Astrocyte (in vitro differentiated cells and primary cell): ENCODE measurements around the gene CD44. TPM values are rescaled to one million over a fixed set of nuclear protein-coding genes. Genes with fewer than 3 reads are reported as not detected.

Experiments used
- DNase-seq: peaks from one replicate; pipeline ENCODE4 v3.0.0-alpha.2; 2010; ENCODE audit warnings: low read depth
- FAIRE-seq: peaks from 2 replicates; lab custom pipeline; 2011; peaks lifted over from hg19 to GRCh38; lab: Jason Lieb, UNC
- H2AFZ ChIP-seq: 2 replicates; pipeline ENCODE4 v1.6.0; 2012; ENCODE audit warnings: low read depth, low read length, inconsistent platforms
- H3K27ac ChIP-seq: 2 replicates; pipeline ENCODE4 v1.5.1; 2011; ENCODE audit warnings: low read depth, low read length, inconsistent platforms
- H3K27me3 ChIP-seq: 2 replicates; pipeline ENCODE4 v1.6.0; 2011; ENCODE audit warnings: low read length, inconsistent platforms; ENCODE audit not compliant: insufficient read depth
- H3K36me3 ChIP-seq: 2 replicates; pipeline ENCODE4 v1.5.1; 2011; ENCODE audit warnings: low read length, inconsistent platforms; ENCODE audit not compliant: insufficient read depth
- H3K4me1 ChIP-seq: 2 replicates; pipeline ENCODE4 v1.5.1; 2011; ENCODE audit warnings: low read length, inconsistent platforms; ENCODE audit not compliant: insufficient read depth
- H3K4me2 ChIP-seq: 2 replicates; pipeline ENCODE4 v1.6.0; 2012; ENCODE audit warnings: low read length, inconsistent platforms
- H3K4me3 ChIP-seq: 2 replicates; pipeline ENCODE4 v1.5.1; 2011; ENCODE audit warnings: low read depth, mild to moderate bottlenecking, low read length, inconsistent platforms; ENCODE audit not compliant: insufficient read depth
- H3K79me2 ChIP-seq: 2 replicates; pipeline ENCODE4 v1.6.0; 2012; ENCODE audit warnings: mild to moderate bottlenecking, low read length, inconsistent platforms; ENCODE audit not compliant: insufficient read depth
- H3K9ac ChIP-seq: 2 replicates; pipeline ENCODE4 v1.6.0; 2012; ENCODE audit warnings: mild to moderate bottlenecking, low read length, inconsistent platforms
- H3K9me3 ChIP-seq: 2 replicates; pipeline ENCODE4 v1.5.1; 2012; ENCODE audit warnings: low read depth, mild to moderate bottlenecking, low read length, inconsistent platforms; ENCODE audit not compliant: insufficient read depth
- H4K20me1 ChIP-seq: 2 replicates; pipeline ENCODE4 v1.6.0; 2012; ENCODE audit warnings: low read length, inconsistent platforms; ENCODE audit not compliant: insufficient read depth
- H3K27ac Mint-ChIP-seq: one replicate; pipeline ENCODE4 v1.8.0; 2021; ENCODE audit warnings: mild to moderate bottlenecking, mixed read lengths; ENCODE audit not compliant: unreplicated experiment
- H3K27me3 Mint-ChIP-seq: one replicate; pipeline ENCODE4 v1.8.0; 2021; ENCODE audit warnings: low read depth, mixed read lengths; ENCODE audit not compliant: unreplicated experiment
- H3K36me3 Mint-ChIP-seq: one replicate; pipeline ENCODE4 v1.8.0; 2021; ENCODE audit warnings: low read depth, mixed read lengths; ENCODE audit not compliant: unreplicated experiment
- H3K4me1 Mint-ChIP-seq: one replicate; pipeline ENCODE4 v1.8.0; 2021; ENCODE audit warnings: low read depth, mixed read lengths; ENCODE audit not compliant: unreplicated experiment
- H3K4me3 Mint-ChIP-seq: one replicate; pipeline ENCODE4 v1.8.0; 2021; ENCODE audit warnings: mild to moderate bottlenecking, moderate library complexity, mixed read lengths; ENCODE audit not compliant: unreplicated experiment
- H3K9me3 Mint-ChIP-seq: one replicate; pipeline ENCODE4 v1.8.0; 2021; ENCODE audit warnings: mild to moderate bottlenecking, mixed read lengths; ENCODE audit not compliant: unreplicated experiment
- CTCF ChIP-seq: IDR thresholded peaks from 2 replicates; pipeline ENCODE4 v1.5.1; 2011; ENCODE audit warnings: low read depth, mild to moderate bottlenecking, inconsistent platforms, low read length, moderate library complexity; ENCODE audit not compliant: insufficient read depth
- EZH2 ChIP-seq: IDR thresholded peaks from 2 replicates; pipeline ENCODE4 v1.6.1; 2012; ENCODE audit warnings: mild to moderate bottlenecking, low read length, inconsistent platforms; ENCODE audit not compliant: insufficient read depth
- total RNA-seq: library from RNA; stranded (reverse); gene quantifications from 2 replicates; pipeline ENCODE4 v1.2.1, GENCODE V29; 2021

The CD44 gene
- total RNA-seq, 1 donor from 2014 or later: 154 TPM

DNA sequence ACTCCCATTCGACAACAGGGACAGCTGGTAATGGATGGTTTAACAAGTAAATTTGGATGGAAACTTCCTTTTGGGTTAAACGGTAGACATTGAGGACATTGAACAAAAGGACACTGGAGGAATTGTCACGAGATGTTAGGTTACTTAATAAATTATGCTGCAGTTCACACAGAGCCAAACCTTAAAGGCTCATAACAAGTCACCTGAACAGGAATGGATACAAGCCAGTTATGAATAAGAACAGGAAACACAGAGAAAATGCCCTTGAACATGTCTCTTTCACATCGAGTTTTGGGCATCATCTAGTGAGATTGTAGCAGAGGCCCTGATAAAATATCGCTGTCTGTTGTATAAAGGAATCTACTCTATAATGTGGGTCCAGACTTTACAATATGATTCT, 65.6 kb downstream of the CD44 start:
- peaks cover 31% of the 10 kb centered on the region for H3K36me3 Mint-ChIP-seq
- H3K27ac Mint-ChIP-seq: no peak overlapping the region
- H3K27me3 ChIP-seq: no peaks in the 10 kb centered on the region
- peaks cover 80% of the 10 kb centered on the region for H3K36me3 ChIP-seq
- no peaks in the 10 kb centered on the region for H3K4me1 ChIP-seq
- no peak overlapping the region for H3K4me3 Mint-ChIP-seq
- no peak overlapping the region for H3K27ac ChIP-seq
- H3K9me3 Mint-ChIP-seq: no peaks in the 10 kb centered on the region
- H3K4me2 ChIP-seq: no peak overlapping the region
- no peak overlapping the region for H2AFZ ChIP-seq
- H3K9ac ChIP-seq: no peak overlapping the region
- H3K79me2 ChIP-seq: peaks cover 83% of the 10 kb centered on the region
- H4K20me1 ChIP-seq: peaks cover 22% of the 10 kb centered on the region
- FAIRE-seq: peak; percentile 9
- DNase-seq: no peak
- no peaks in the 10 kb centered on the region for H3K9me3 ChIP-seq
- H3K4me3 ChIP-seq: no peak overlapping the region
- H3K27me3 Mint-ChIP-seq: no peaks in the 10 kb centered on the region
- no peak for TF ChIP-seq EZH2
- no peak for TF ChIP-seq CTCF
- no peaks in the 10 kb centered on the region for H3K4me1 Mint-ChIP-seq

DNA sequence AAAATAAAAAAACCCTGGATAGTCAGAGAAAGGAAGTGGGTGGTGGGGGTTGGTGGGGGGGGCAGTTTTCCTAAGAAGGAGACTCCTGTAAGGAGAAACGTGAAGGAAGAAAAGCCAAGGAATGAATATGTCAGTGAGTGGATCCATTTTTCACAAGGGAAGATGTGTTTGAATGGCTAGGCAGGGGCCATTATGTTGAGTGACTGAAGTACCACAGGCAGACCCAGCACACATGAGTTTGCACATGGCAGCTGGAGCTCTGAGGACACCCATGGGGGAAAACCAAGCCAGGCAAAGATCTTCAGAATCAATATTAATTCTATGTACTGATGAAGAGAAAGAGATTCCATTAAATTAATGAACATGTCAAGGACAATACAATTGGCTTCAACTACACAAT, 67.6 kb downstream of the CD44 start:
- peaks cover 74% of the 10 kb centered on the region for H3K36me3 ChIP-seq
- H3K4me1 ChIP-seq: no peaks in the 10 kb centered on the region
- Mint-ChIP-seq H3K4me1 (no peaks in the 10 kb centered on the region), H3K4me3 (no peak overlapping the region), H3K27me3 (no peaks in the 10 kb centered on the region), H3K9me3 (peaks cover 3% of the 10 kb centered on the region), H3K27ac (no peak overlapping the region), H3K36me3 (peaks cover 26% of the 10 kb centered on the region)
- H3K9ac ChIP-seq: no peak overlapping the region
- H3K79me2 ChIP-seq: peaks cover 78% of the 10 kb centered on the region
- no peak overlapping the region for H3K27ac ChIP-seq
- no peak for FAIRE-seq
- H3K4me2 ChIP-seq: no peak overlapping the region
- peaks cover 14% of the 10 kb centered on the region for H4K20me1 ChIP-seq
- no peak overlapping the region for H2AFZ ChIP-seq
- H3K9me3 ChIP-seq: no peaks in the 10 kb centered on the region
- DNase-seq: no peak
- H3K27me3 ChIP-seq: no peaks in the 10 kb centered on the region
- TF ChIP-seq CTCF: no peak
- TF ChIP-seq EZH2: no peak
- no peak overlapping the region for H3K4me3 ChIP-seq

GRCh38 chr11:35207471-35208403, 68.8 kb downstream of the CD44 start:
- no peaks in the 10 kb centered on the region for H3K9me3 ChIP-seq
- FAIRE-seq: peak; percentile 80
- peaks cover 64% of the 10 kb centered on the region for H3K36me3 ChIP-seq
- peaks cover 11% of the 10 kb centered on the region for H4K20me1 ChIP-seq
- H3K79me2 ChIP-seq: peaks cover 72% of the 10 kb centered on the region
- Mint-ChIP-seq H3K27me3 (no peaks in the 10 kb centered on the region), H3K4me3 (no peak overlapping the region), H3K4me1 (no peaks in the 10 kb centered on the region), H3K9me3 (peaks cover 3% of the 10 kb centered on the region), H3K27ac (no peak overlapping the region), H3K36me3 (peaks cover 21% of the 10 kb centered on the region)
- no peak overlapping the region for H2AFZ ChIP-seq
- no peak overlapping the region for H3K4me3 ChIP-seq
- H3K27ac ChIP-seq: no peak overlapping the region
- no peaks in the 10 kb centered on the region for H3K27me3 ChIP-seq
- H3K4me2 ChIP-seq: no peak overlapping the region
- H3K9ac ChIP-seq: no peak overlapping the region
- DNase-seq: no peak
- TF ChIP-seq EZH2 (no peak), CTCF (no peak)
- H3K4me1 ChIP-seq: no peaks in the 10 kb centered on the region
